Spleen (tissue), 11 donors: ENCODE data around the gene LINC01488. TPM values are rescaled to one million over a fixed set of nuclear protein-coding genes. Genes with fewer than 3 reads are reported as not detected.
A peak's percentile ranks its signal among the peaks of the same experiment; 100 is the strongest.

Experiments used
- DNase-seq: peaks from one replicate; pipeline ENCODE4 v3.0.0-alpha.2; 2020
- H3K27ac ChIP-seq, 8 donors: fragments of 200-600 bp; sonication (generic) in 7 of 8; 1 replicate in 4 of 8; 2 replicates in 4 of 8; pipeline versions ENCODE4 v1.5.0 to v1.8.0; 2016 to 2021; ENCODE audit warnings: inconsistent platforms in 4 of 8, mild to moderate bottlenecking in 4 of 8, moderate library complexity in 1 of 8
- H3K27me3 ChIP-seq, 7 donors: fragments of 200-600 bp; sonication (generic) in 6 of 7; replicated peaks in 1 of 7; 1 replicate in 4 of 7; 2 replicates in 3 of 7; pipeline versions ENCODE4 v1.5.0 to v1.8.0; 2016 to 2021; ENCODE audit warnings: inconsistent platforms in 3 of 7, mild to moderate bottlenecking in 1 of 7
- H3K36me3 ChIP-seq, 6 donors: fragments of 200-600 bp; sonication (generic) in 5 of 6; 1 replicate in 4 of 6; 2 replicates in 2 of 6; pipeline versions ENCODE4 v1.5.0 to v1.8.0; 2016 to 2021; ENCODE audit warnings: inconsistent platforms in 2 of 6
- H3K4me1 ChIP-seq, 6 donors: fragments of 200-600 bp; sonication (generic) in 5 of 6; 1 replicate in 3 of 6; 2 replicates in 3 of 6; pipeline versions ENCODE4 v1.5.0 to v1.8.0; 2016 to 2021; ENCODE audit warnings: inconsistent platforms in 3 of 6
- H3K4me3 ChIP-seq, 8 donors: fragments of 200-600 bp; sonication (generic) in 7 of 8; 1 replicate in 4 of 8; 2 replicates in 4 of 8; pipeline versions ENCODE4 v1.5.0 to v1.8.0; 2016 to 2021; ENCODE audit warnings: inconsistent platforms in 4 of 8, mild to moderate bottlenecking in 4 of 8, moderate library complexity in 2 of 8
- H3K9me3 ChIP-seq, 8 donors: fragments of 200-600 bp; sonication (generic) in 7 of 8; 1 replicate in 4 of 8; 2 replicates in 4 of 8; pipeline versions ENCODE4 v1.5.0 to v1.8.0; 2016 to 2021; ENCODE audit warnings: inconsistent platforms in 4 of 8
- CTCF ChIP-seq, 11 experiments: fragments of 200-600 bp in 7 of 11; fragments of 450-650 bp in 4 of 11; sonication (generic) in 4 of 11; IDR thresholded peaks in 8 of 11; conservative IDR thresholded peaks in 3 of 11; 1 replicate in 7 of 11; 2 replicates in 4 of 11; pipeline versions ENCODE4 v1.4.0 to v1.8.0; 2016 to 2021; ENCODE audit warnings: antibody characterized with exemption in 11 of 11, inconsistent platforms in 4 of 11, mild to moderate bottlenecking in 1 of 11
- POLR2A ChIP-seq, 3 donors: fragments of 450-650 bp; IDR thresholded peaks; one replicate each; pipeline ENCODE4 v1.5.1; 2017; ENCODE audit warnings: antibody characterized with exemption in 3 of 3, mild to moderate bottlenecking in 1 of 3
- POLR2AphosphoS5 ChIP-seq, 3 donors: sonication (generic); formaldehyde crosslinking; IDR thresholded peaks; one replicate each; pipeline ENCODE4 v1.5.1; 2017; ENCODE audit warnings: antibody characterized with exemption in 3 of 3
- WGBS, 5 donors: extraction: QIAGEN DNeasy Blood & Tissue Kit in 3 of 5; methylation state at CpG; one replicate each; pipeline versions ENCODE4 v1.1.5 to v1.1.7; 2013 to 2018; 5-methylcytosine and 5-hydroxymethylcytosine counted together
- intact Hi-C: fragments of 100-400 bp; cut with DNase I; formaldehyde crosslinking; loops from one replicate; pipeline ENCODE4 v1.15.0; 2023; ENCODE audit warnings: low total_unique reads
- polyA plus RNA-seq, 3 donors: library from polyadenylated mRNA; stranded (reverse); fragments of 200-250 nt; gene quantifications; one replicate each; pipeline ENCODE4 v1.2.1, GENCODE V29; 2013
- total RNA-seq, 7 donors: library from RNA; depleted of rRNA in 3 of 7; stranded (reverse); fragments of >200 nt in 3 of 7; fragmentation: NEBNext Ultra II Directional in 4 of 7; extraction: Animal tissue kit (Norgen Biotek cat#: 25700) in 4 of 7; gene quantifications; one replicate each; pipeline versions ENCODE4 v1.1.0 to v1.2.1, GENCODE V29; 2016 to 2021
- donor health status: healthy with polysubstance abuse.
- donor health status: DM: no; HTN: no; CAD: no; lungs with moderate emphysema.
- donor health status: DM: no; HTN: no; CAD: no.
- donor health status: Bipolar disorder and iron deficiency.
- donor health status: healthy.
- donor health status: DM: no; HTN: no; CAD: no.
- donor health status: DM: yes; HTN: yes; CAD: no.

LINC01488 gene
- total and polyA plus RNA-seq, 10 donors: not detected

DNA sequence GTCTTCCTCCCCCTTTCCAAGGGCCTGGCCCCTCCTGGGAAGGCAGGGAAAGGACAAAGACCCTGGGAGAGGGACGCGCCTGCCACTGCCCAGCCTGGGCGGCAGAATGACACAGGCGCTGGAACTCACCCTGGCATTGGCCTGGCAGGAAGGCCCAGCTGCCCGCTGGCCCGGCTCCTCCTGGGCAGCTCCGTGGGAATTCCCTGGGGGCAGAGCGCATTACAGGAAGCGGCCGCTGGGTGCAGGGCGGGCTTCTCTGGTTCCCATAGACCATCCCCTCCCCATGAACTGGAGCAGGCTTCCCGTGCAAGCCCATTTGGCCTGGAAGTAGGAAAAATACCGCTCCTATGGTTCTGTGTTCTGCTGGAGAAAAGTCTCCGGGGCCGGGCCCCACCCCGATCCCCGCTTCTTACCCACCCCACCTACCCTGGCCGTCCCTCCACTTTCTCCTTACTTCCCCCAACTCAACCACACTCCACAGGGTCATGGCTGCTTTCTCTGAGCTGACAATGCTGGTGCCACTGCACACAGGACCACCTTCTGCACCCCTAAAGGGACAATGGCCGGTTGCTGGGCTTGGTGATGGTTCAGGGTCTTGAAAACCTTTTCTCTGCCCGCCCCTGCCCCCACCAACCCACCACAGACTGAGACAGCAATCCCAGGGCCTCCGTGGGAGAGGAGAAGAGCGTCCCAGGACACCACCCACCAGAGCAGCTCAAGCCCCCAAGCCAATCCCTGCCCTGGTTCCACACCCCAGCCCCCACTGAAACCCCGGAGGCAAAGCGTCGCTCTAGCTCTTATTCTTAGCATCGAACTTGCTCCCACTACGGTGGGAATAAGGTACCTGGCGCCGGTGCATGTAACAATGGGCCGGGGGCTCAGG is 58.9 kb downstream of the LINC01488 start:
- WGBS, 5 donors: 72 to 86% (median 81%) methylated on average over 23 to 30 of the region's 30 CpGs
- peak; percentile 75 for DNase-seq
- no peaks in the 10 kb centered on the region for H3K36me3 ChIP-seq
- H3K9me3 ChIP-seq: no peaks in the 10 kb centered on the region
- H3K27ac ChIP-seq: peak overlapping the region; percentile 26 to 78 (median 64)
- intact Hi-C loops: no loop called here
- H3K27me3 ChIP-seq: peaks cover 0 to 7% (median 0%) of the 10 kb centered on the region in 7 donors
- peaks cover 8 to 39% (median 21%) of the 10 kb centered on the region in 6 donors for H3K4me1 ChIP-seq
- H3K4me3 ChIP-seq: no peak overlapping the region
- TF ChIP-seq POLR2A (IDR thresholded peaks at IDR 0.05) (no peak), CTCF (IDR thresholded peaks at IDR 0.05 in 8 of 11, conservative IDR thresholded peaks at IDR 0.05 in 3 of 11) (peak in 6 of 11 experiments; percentile 15 to 36 (median 20)), POLR2AphosphoS5 (IDR thresholded peaks at IDR 0.05) (peak in 2 of 3 donors; percentile 51 to 56)

- H3K9me3 ChIP-seq: no peaks in the 10 kb centered on the region
- intact Hi-C loops: no loop called here
- no peak overlapping the region for H3K4me3 ChIP-seq
- peaks cover 0 to 13% (median 0%) of the 10 kb centered on the region in 7 donors for H3K27me3 ChIP-seq
- TF ChIP-seq POLR2AphosphoS5 (IDR thresholded peaks at IDR 0.05) (no peak), POLR2A (IDR thresholded peaks at IDR 0.05) (no peak)
- 86 to 96% (median 93%) methylated on average over 5 of the region's 5 CpGs for WGBS, 5 donors
- H3K4me1 ChIP-seq: peaks cover 8 to 39% (median 21%) of the 10 kb centered on the region in 6 donors
- H3K27ac ChIP-seq: no peak overlapping the region
- no peak for DNase-seq
- no peaks in the 10 kb centered on the region for H3K36me3 ChIP-seq
Observed at GRCh38 chr11:69541001-69541285, 59.5 kb downstream of the LINC01488 start.

GRCh38 chr11:69541501-69542313 is 60.2 kb downstream of the LINC01488 start:
- TF ChIP-seq CTCF (IDR thresholded peaks at IDR 0.05 in 8 of 11, conservative IDR thresholded peaks at IDR 0.05 in 3 of 11) (no peak), POLR2AphosphoS5 (IDR thresholded peaks at IDR 0.05) (no peak), POLR2A (IDR thresholded peaks at IDR 0.05) (no peak)
- H3K27ac ChIP-seq: no peak overlapping the region
- WGBS, 5 donors: 57 to 72% (median 70%) methylated on average over 7 to 8 of the region's 8 CpGs
- H3K36me3 ChIP-seq: no peaks in the 10 kb centered on the region
- DNase-seq: peak; percentile 57
- H3K4me3 ChIP-seq: no peak overlapping the region
- H3K9me3 ChIP-seq: no peaks in the 10 kb centered on the region
- H3K4me1 ChIP-seq: peaks cover 8 to 39% (median 21%) of the 10 kb centered on the region in 6 donors
- intact Hi-C loops: no loop called here
- H3K27me3 ChIP-seq: peaks cover 0 to 17% (median 0%) of the 10 kb centered on the region in 7 donors

DNA sequence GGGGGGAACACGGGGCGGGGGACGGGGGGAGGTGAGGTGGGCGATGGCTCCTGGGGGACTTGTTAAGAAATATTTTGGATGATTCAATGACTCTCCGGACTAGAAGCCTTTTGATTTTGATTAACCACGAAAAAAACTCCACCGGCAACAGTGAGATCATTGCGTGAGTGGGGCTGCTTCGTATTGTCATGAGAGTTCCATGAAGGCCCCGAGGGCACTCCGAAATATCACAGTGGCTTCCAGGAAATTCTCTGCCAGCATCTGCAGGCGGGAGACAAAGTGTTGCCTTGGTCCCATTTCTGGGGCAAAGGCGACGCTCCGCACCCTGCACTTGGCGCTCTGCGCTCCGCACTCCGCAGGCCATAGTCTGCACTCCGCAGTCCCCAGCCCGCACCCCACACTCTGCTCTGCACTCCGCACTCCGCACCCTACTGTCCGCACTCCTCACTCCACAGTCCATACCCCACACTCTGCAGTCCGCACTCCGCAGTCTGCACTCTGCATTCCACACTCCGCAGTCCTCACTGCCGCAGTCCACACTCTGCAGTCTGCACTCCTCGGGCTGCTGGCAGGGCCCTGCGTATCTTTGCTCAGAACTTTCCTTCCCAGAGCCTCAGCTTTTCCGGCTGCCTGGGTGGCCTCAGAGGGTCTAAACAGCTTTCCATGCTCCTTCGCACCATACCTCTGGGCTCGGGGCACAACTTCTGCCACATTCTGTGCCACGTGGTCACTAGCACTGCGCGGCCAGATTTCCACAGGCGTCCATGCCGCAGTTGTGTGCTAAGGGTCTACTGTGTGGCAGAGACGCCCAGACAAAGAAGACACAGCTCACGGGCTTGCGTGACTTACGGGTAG is 61.1 kb downstream of the LINC01488 start:
- peak; percentile 64 for DNase-seq
- Histone ChIP-seq H3K36me3 (no peaks in the 10 kb centered on the region), H3K4me1 (peaks cover 8 to 39% (median 21%) of the 10 kb centered on the region in 6 donors), H3K4me3 (no peak overlapping the region), H3K9me3 (no peaks in the 10 kb centered on the region), H3K27me3 (peaks cover 0 to 17% (median 0%) of the 10 kb centered on the region in 7 donors), H3K27ac (no peak overlapping the region)
- WGBS, 5 donors: 89 to 96% (median 95%) methylated on average over 42 of the region's 42 CpGs
- intact Hi-C loops: no loop called here
- no peak for TF ChIP-seq POLR2AphosphoS5 (IDR thresholded peaks at IDR 0.05)
- TF ChIP-seq POLR2A (IDR thresholded peaks at IDR 0.05): no peak
- TF ChIP-seq CTCF (IDR thresholded peaks at IDR 0.05 in 8 of 11, conservative IDR thresholded peaks at IDR 0.05 in 3 of 11): no peak
